ENCODE data around the gene SLC15A3. TPM values are rescaled to one million over a fixed set of nuclear protein-coding genes. Genes with fewer than 3 reads are reported as not detected.
A peak's percentile ranks its signal among the peaks of the same experiment; 100 is the strongest.

Gene SLC15A3
- polyA plus RNA-seq, 1 donor from 2014 or later, result not detected

DNA sequence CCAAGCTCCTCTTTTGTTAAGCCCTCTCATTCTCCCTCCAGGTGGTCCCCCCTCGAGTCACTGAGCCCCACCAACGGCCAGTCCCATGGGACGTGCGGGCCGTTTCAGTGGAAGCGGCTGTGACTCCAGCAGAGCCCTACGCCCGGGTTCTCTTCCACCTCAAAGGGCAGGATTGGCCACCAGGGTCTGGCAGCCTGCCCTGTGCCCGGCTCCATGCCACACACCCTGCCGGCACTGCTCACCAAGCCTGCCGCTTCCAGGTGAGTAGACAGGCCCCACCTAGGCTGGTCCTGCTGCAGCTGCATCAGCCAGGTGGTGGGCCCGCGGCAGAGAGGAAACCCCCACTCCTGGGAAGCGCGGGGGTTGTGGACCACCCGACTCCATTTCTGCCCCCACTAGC lies 24.4 kb downstream of the SLC15A3 start:
- no peak overlapping the region for H3K9ac ChIP-seq (ENCODE audit: low read length)
- no peak overlapping the region for H3K27ac ChIP-seq (ENCODE audit: low read length)
- TF ChIP-seq, protein P1, sequence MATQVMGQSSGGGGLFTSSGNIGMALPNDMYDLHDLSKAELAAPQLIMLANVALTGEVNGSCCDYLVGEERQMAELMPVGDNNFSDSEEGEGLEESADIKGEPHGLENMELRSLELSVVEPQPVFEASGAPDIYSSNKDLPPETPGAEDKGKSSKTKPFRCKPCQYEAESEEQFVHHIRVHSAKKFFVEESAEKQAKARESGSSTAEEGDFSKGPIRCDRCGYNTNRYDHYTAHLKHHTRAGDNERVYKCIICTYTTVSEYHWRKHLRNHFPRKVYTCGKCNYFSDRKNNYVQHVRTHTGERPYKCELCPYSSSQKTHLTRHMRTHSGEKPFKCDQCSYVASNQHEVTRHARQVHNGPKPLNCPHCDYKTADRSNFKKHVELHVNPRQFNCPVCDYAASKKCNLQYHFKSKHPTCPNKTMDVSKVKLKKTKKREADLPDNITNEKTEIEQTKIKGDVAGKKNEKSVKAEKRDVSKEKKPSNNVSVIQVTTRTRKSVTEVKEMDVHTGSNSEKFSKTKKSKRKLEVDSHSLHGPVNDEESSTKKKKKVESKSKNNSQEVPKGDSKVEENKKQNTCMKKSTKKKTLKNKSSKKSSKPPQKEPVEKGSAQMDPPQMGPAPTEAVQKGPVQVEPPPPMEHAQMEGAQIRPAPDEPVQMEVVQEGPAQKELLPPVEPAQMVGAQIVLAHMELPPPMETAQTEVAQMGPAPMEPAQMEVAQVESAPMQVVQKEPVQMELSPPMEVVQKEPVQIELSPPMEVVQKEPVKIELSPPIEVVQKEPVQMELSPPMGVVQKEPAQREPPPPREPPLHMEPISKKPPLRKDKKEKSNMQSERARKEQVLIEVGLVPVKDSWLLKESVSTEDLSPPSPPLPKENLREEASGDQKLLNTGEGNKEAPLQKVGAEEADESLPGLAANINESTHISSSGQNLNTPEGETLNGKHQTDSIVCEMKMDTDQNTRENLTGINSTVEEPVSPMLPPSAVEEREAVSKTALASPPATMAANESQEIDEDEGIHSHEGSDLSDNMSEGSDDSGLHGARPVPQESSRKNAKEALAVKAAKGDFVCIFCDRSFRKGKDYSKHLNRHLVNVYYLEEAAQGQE (IDR thresholded peaks at IDR 0.05; ENCODE audit: borderline replicate concordance), result no peak
- no peak for TF ChIP-seq EP300 (conservative IDR thresholded peaks at IDR 0.05; ENCODE audit: poor library complexity, severe bottlenecking)
- TF ChIP-seq, protein P2, sequence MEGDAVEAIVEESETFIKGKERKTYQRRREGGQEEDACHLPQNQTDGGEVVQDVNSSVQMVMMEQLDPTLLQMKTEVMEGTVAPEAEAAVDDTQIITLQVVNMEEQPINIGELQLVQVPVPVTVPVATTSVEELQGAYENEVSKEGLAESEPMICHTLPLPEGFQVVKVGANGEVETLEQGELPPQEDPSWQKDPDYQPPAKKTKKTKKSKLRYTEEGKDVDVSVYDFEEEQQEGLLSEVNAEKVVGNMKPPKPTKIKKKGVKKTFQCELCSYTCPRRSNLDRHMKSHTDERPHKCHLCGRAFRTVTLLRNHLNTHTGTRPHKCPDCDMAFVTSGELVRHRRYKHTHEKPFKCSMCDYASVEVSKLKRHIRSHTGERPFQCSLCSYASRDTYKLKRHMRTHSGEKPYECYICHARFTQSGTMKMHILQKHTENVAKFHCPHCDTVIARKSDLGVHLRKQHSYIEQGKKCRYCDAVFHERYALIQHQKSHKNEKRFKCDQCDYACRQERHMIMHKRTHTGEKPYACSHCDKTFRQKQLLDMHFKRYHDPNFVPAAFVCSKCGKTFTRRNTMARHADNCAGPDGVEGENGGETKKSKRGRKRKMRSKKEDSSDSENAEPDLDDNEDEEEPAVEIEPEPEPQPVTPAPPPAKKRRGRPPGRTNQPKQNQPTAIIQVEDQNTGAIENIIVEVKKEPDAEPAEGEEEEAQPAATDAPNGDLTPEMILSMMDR (IDR thresholded peaks at IDR 0.05; ENCODE audit: poor library complexity, severe bottlenecking), result no peak
- no peak for TF ChIP-seq EZH2 (IDR thresholded peaks at IDR 0.05; ENCODE audit: borderline replicate concordance, insufficient read depth, low read length, poor library complexity, severe bottlenecking)
- TF ChIP-seq RAD21 (conservative IDR thresholded peaks at IDR 0.05), result no peak
- TF ChIP-seq MXI1 (conservative IDR thresholded peaks at IDR 0.05; ENCODE audit: poor library complexity, severe bottlenecking), result no peak
- no peak for TF ChIP-seq TAF1 (IDR thresholded peaks at IDR 0.05; ENCODE audit: low read depth)
- H3K9me2 ChIP-seq (ENCODE audit: insufficient read depth, low read length), result no peaks in the 10 kb centered on the region
- H3K27me3 ChIP-seq (ENCODE audit: insufficient read depth, low read depth, low read length), result no peaks in the 10 kb centered on the region
- H3K4me2 ChIP-seq (ENCODE audit: low read length), result no peak overlapping the region
- H3F3A ChIP-seq (ENCODE audit: insufficient read depth, low read length, poor library complexity, severe bottlenecking), result no peaks in the 10 kb centered on the region
- H3K79me2 ChIP-seq (replicated peaks; ENCODE audit: insufficient read depth, low read length), result peaks cover 36% of the 10 kb centered on the region
- no peak overlapping the region for H2AFZ ChIP-seq (ENCODE audit: low read depth, low read length)
- peaks cover 6% of the 10 kb centered on the region for H4K20me1 ChIP-seq (ENCODE audit: insufficient read depth)
- no peaks in the 10 kb centered on the region for H3K36me3 ChIP-seq (ENCODE audit: insufficient read depth, low read length)
- H3K4me3 ChIP-seq (ENCODE audit: low read length), result no peak overlapping the region
- H3K9me3 ChIP-seq (ENCODE audit: low read length), result no peaks in the 10 kb centered on the region

DNA sequence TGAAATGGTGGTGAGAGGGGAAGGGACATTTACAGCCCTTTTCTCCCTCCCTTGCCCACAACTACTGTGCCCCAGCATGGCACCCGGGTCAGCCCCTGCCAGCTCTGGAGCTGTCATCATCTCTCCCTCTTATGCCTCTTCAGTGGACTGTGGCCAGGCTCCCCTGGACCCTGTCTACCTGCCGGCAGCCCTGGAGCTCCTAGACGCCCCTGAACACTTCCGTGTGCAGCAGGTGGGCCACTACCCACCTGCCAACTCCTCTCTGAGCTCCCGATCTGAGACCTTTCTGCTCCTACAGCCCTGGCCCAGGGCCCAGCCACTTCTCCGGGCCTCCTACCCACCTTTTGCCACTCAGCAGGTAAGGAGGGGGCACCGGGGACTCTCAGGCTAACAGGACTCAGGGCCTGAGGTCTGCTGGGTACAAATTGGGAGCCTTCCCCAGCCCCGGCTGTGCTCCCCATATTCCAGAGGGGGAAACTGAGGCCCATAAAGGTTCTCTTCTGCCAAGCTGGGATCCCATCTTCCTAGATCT lies 24.8 kb downstream of the SLC15A3 start:
- peaks cover 36% of the 10 kb centered on the region for H3K79me2 ChIP-seq (replicated peaks; ENCODE audit: insufficient read depth, low read length)
- no peaks in the 10 kb centered on the region for H3K27me3 ChIP-seq (ENCODE audit: insufficient read depth, low read depth, low read length)
- H3K9me2 ChIP-seq (ENCODE audit: insufficient read depth, low read length), result no peaks in the 10 kb centered on the region
- H4K20me1 ChIP-seq (ENCODE audit: insufficient read depth), result peaks cover 6% of the 10 kb centered on the region
- H3K9me3 ChIP-seq (ENCODE audit: low read length), result no peaks in the 10 kb centered on the region
- H3K9ac ChIP-seq (ENCODE audit: low read length), result no peak overlapping the region
- no peak overlapping the region for H2AFZ ChIP-seq (ENCODE audit: low read depth, low read length)
- no peaks in the 10 kb centered on the region for H3K36me3 ChIP-seq (ENCODE audit: insufficient read depth, low read length)
- no peak overlapping the region for H3K27ac ChIP-seq (ENCODE audit: low read length)
- H3K4me3 ChIP-seq (ENCODE audit: low read length), result peak overlapping the region; percentile 82
- H3F3A ChIP-seq (ENCODE audit: insufficient read depth, low read length, poor library complexity, severe bottlenecking), result no peaks in the 10 kb centered on the region
- TF ChIP-seq, protein P2 (IDR thresholded peaks at IDR 0.05; ENCODE audit: poor library complexity, severe bottlenecking), result no peak
- TF ChIP-seq, protein P1 (IDR thresholded peaks at IDR 0.05; ENCODE audit: borderline replicate concordance), result no peak
- TF ChIP-seq TAF1 (IDR thresholded peaks at IDR 0.05; ENCODE audit: low read depth) (no peak), POLR2AphosphoS5 (IDR thresholded peaks at IDR 0.05) (no peak), MXI1 (conservative IDR thresholded peaks at IDR 0.05; ENCODE audit: poor library complexity, severe bottlenecking) (no peak), SMC3 (conservative IDR thresholded peaks at IDR 0.05; ENCODE audit: poor library complexity) (no peak), EP300 (conservative IDR thresholded peaks at IDR 0.05; ENCODE audit: poor library complexity, severe bottlenecking) (no peak), EZH2 (IDR thresholded peaks at IDR 0.05; ENCODE audit: borderline replicate concordance, insufficient read depth, low read length, poor library complexity, severe bottlenecking) (no peak), RAD21 (conservative IDR thresholded peaks at IDR 0.05) (no peak)
- H3K4me2 ChIP-seq (ENCODE audit: low read length), result no peak overlapping the region
